ENCODE measurements around the gene TBL3. TPM values are rescaled to one million over a fixed set of nuclear protein-coding genes. Genes with fewer than 3 reads are reported as not detected.

Gene TBL3
- total and polyA plus RNA-seq, 2 of the 8 experiments (the other 6 are each of a cell fraction or from before 2014, with no cell fraction given), result 65.8 to 137 TPM

GRCh38 chr16:1938910-1939309 lies 32.9 kb upstream of the TBL3 start (continued):
- TF ChIP-seq CHD7 (IDR thresholded peaks at IDR 0.05; ENCODE audit: insufficient replicate concordance, low read length), result no peak
- TF ChIP-seq RFX5 (IDR thresholded peaks at IDR 0.05; ENCODE audit: borderline replicate concordance, low read depth, low read length), result no peak
- TF ChIP-seq YY1 (IDR thresholded peaks at IDR 0.05; ENCODE audit: low read depth, low read length), result no peak
- no peak for TF ChIP-seq CHD2 (IDR thresholded peaks at IDR 0.05; ENCODE audit: low read length)
- no peak for TF ChIP-seq TAF1 (IDR thresholded peaks at IDR 0.05; ENCODE audit: low read depth, low read length)
- no peak for TF ChIP-seq EZH2 (IDR thresholded peaks at IDR 0.05; ENCODE audit: low read depth, low read length, severe bottlenecking)
- TF ChIP-seq SP2 (IDR thresholded peaks at IDR 0.05; ENCODE audit: low read length), result no peak

All from H1 (cell line).